CD8-positive, alpha-beta memory T cell (primary cell): ENCODE measurements around the gene DDAH2. TPM values are rescaled to one million over a fixed set of nuclear protein-coding genes. Genes with fewer than 3 reads are reported as not detected.

ENCODE experiments used
- CTCF ChIA-PET: fragments of 350-600 bp; sonication (Branson Sonifier 250); formaldehyde crosslinking; loops from one replicate; lab custom pipeline; 2021; ENCODE audit warnings: antibody characterized with exemption; lab: Charles Lee
- POLR2A ChIA-PET: fragments of 350-600 bp; sonication (Branson Sonifier 250); formaldehyde crosslinking; loops from one replicate; lab custom pipeline; 2021; ENCODE audit warnings: antibody characterized with exemption; lab: Charles Lee
- DNase-seq, 5 donors: peaks; one replicate each; pipeline versions ENCODE4 v3.0.0 to v3.0.0-alpha.2; 2020 to 2022; ENCODE audit warnings: mixed read lengths in 1 of 5
- H3K27ac ChIP-seq: one replicate; pipeline ENCODE4 v1.7.0; 2013; ENCODE audit warnings: low read depth, mild to moderate bottlenecking, low read length, moderate library complexity
- H3K27me3 ChIP-seq: 2 replicates; pipeline ENCODE4 v1.7.0; 2013; ENCODE audit warnings: low read length, mild to moderate bottlenecking; ENCODE audit not compliant: insufficient read depth, poor library complexity, severe bottlenecking
- H3K36me3 ChIP-seq: 2 replicates; pipeline ENCODE4 v1.7.0; 2013; ENCODE audit warnings: mild to moderate bottlenecking, low read length, moderate library complexity; ENCODE audit not compliant: insufficient read depth
- H3K4me1 ChIP-seq: 2 replicates; pipeline ENCODE4 v1.7.0; 2013; ENCODE audit warnings: mild to moderate bottlenecking, low read length, moderate library complexity; ENCODE audit not compliant: insufficient read depth
- H3K4me3 ChIP-seq: 2 replicates; pipeline ENCODE4 v1.7.0; 2013; ENCODE audit warnings: mild to moderate bottlenecking, low read length
- H3K9me3 ChIP-seq: 2 replicates; pipeline ENCODE4 v1.7.0; 2013; ENCODE audit warnings: mild to moderate bottlenecking, low read length
- H3K27ac Mint-ChIP-seq, 8 donors: one replicate each; pipeline ENCODE4 v1.8.0; 2020 to 2021; ENCODE audit warnings: mixed read lengths in 8 of 8, mild to moderate bottlenecking in 6 of 8, inconsistent platforms in 3 of 8, moderate library complexity in 3 of 8
- H3K27me3 Mint-ChIP-seq, 2 donors: one replicate each; pipeline ENCODE4 v1.8.0; 2020 to 2021; ENCODE audit warnings: mixed read lengths in 2 of 2, mild to moderate bottlenecking in 1 of 2, moderate library complexity in 1 of 2
- H3K36me3 Mint-ChIP-seq, 3 donors: one replicate each; pipeline ENCODE4 v1.8.0; 2020 to 2021; ENCODE audit warnings: mixed read lengths in 3 of 3, inconsistent platforms in 1 of 3, mild to moderate bottlenecking in 1 of 3
- H3K4me1 Mint-ChIP-seq, 3 donors: one replicate each; pipeline ENCODE4 v1.8.0; 2020 to 2021; ENCODE audit warnings: mixed read lengths in 3 of 3, inconsistent platforms in 1 of 3, mild to moderate bottlenecking in 1 of 3
- H3K4me3 Mint-ChIP-seq, 7 donors: one replicate each; pipeline ENCODE4 v1.8.0; 2020 to 2021; ENCODE audit warnings: mixed read lengths in 7 of 7, mild to moderate bottlenecking in 6 of 7, moderate library complexity in 4 of 7, inconsistent platforms in 2 of 7
- H3K9me3 Mint-ChIP-seq, 5 donors: one replicate each; pipeline ENCODE4 v1.8.0; 2020 to 2022; ENCODE audit warnings: mixed read lengths in 5 of 5, mild to moderate bottlenecking in 3 of 5, moderate library complexity in 2 of 5, inconsistent platforms in 1 of 5
- polyA plus RNA-seq: library from polyadenylated mRNA; unstranded; fragments of 300-500 nt; fragmentation: Illumina TruSeq; gene quantifications from one replicate; pipeline ENCODE4 v1.2.3, GENCODE V29; 2021
- total RNA-seq, 2 experiments: library from RNA; stranded (reverse); gene quantifications; one replicate each; pipeline ENCODE4 v1.2.3, GENCODE V29; 2021

DDAH2 gene, protein sequence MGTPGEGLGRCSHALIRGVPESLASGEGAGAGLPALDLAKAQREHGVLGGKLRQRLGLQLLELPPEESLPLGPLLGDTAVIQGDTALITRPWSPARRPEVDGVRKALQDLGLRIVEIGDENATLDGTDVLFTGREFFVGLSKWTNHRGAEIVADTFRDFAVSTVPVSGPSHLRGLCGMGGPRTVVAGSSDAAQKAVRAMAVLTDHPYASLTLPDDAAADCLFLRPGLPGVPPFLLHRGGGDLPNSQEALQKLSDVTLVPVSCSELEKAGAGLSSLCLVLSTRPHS
- total RNA-seq (1 to 10 TPM; 4.1 to 4.9 TPM), polyA plus RNA-seq (26.3 TPM)

DNA sequence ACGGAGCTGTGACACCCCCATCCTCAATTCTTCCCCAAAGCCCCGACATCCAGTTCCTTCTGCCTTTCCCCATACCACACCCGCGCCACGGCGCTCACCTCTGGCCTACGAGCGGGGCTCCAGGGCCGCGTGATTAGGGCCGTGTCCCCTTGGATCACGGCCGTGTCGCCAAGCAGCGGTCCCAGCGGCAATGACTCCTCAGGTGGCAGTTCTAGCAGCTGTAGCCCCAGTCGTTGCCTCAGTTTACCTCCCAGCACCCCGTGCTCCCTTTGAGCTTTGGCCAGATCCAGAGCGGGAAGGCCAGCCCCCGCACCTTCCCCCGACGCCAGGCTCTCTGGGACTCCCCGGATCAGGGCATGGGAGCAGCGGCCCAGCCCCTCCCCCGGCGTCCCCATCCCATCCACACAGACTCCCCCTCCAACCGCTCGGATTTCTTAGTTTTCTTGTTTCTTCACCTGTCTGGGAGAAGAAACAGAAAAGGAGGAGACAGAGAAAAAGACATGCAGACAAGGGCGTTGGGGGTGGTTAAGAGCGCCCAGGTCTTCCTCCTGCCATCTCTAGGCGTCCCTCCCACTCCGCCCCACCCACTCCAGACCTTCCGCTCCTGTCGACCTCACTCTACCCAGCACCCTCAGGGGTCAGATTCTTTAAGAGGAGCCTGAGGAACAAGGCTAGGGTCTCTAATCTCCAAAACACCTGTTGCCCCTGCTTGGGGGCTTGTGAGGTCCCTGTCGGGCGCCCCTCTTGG, at the start of gene DDAH2:
TSS of gene DDAH2 (minus strand) at position 533 of the 748 bp plus-strand sequence. CDS start at position 395, 138 bp downstream.
- DNase-seq: no peak
- CTCF ChIA-PET: interaction anchor here (0.8 to 9.6 kb wide), 26 partner anchors 10 to 169 kb away, joined by 3 to 71 read pairs (median 5); partner anchors contain the start of genes EHMT2, GPANK1, HSPA1A and HSPA1B
- no peaks in the 10 kb centered on the region for H3K9me3 Mint-ChIP-seq
- Histone ChIP-seq H3K27me3 (no peaks in the 10 kb centered on the region), H3K4me3 (peak within 1 kb of the TSS; percentile 81), H3K9me3 (no peaks in the 10 kb centered on the region), H3K4me1 (peaks cover 42% of the 10 kb centered on the region), H3K36me3 (peaks cover 24% of the 10 kb centered on the region), H3K27ac (peak within 1 kb of the TSS; percentile 64)
- POLR2A ChIA-PET: interaction anchor here (0.8 to 2.1 kb wide), 6 partner anchors 9 to 182 kb away, joined by 3 to 9 read pairs (median 5); partner anchors contain the start of genes LSM2 and NFKBIL1
- no peaks in the 10 kb centered on the region for H3K27me3 Mint-ChIP-seq
- H3K4me1 Mint-ChIP-seq: peaks cover 32 to 46% (median 38%) of the 10 kb centered on the region in 3 donors
- peak within 1 kb of the TSS; percentile 80 to 96 (median 94) for H3K27ac Mint-ChIP-seq
- peaks cover 0 to 51% (median 8%) of the 10 kb centered on the region in 3 donors for H3K36me3 Mint-ChIP-seq
- H3K4me3 Mint-ChIP-seq: peak within 1 kb of the TSS; percentile 89 to 99 (median 95)

DNA sequence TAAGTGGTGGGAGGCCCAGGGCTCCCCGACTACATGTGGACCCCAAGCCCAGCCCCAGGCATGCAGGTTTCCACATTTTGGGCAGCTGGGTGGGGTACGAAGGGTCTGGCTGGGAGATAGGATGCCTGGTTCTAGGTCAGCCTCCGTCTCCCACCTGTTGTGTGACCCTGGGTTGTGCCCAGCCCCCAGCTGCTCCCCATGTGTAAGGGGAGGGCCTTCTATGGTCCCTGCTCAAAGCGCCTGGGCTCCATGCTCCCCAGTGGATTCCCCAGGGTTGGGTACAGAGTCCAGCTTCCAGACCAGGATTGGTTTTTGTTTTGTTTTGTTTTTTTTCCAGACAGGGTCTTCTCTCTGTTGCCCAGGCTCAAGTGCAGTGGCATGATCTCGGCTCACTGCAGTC, 49.1 kb upstream of the DDAH2 start:
- no peaks in the 10 kb centered on the region for H3K9me3 Mint-ChIP-seq
- Histone ChIP-seq H3K9me3 (no peaks in the 10 kb centered on the region), H3K4me1 (peaks cover 30% of the 10 kb centered on the region), H3K27me3 (no peaks in the 10 kb centered on the region), H3K4me3 (no peak overlapping the region), H3K36me3 (peaks cover 11% of the 10 kb centered on the region), H3K27ac (peak overlapping the region; percentile 70)
- peaks cover 0 to 2% of the 10 kb centered on the region in 2 donors for H3K27me3 Mint-ChIP-seq
- H3K4me3 Mint-ChIP-seq: no peak overlapping the region
- POLR2A ChIA-PET: interaction anchor here (1.2 kb wide), 1 partner anchor 9 kb away, joined by 3 read pairs; no protein-coding TSS in a partner anchor
- no peak for DNase-seq
- CTCF ChIA-PET: no interaction called here
- H3K36me3 Mint-ChIP-seq: peaks cover 0 to 44% (median 1%) of the 10 kb centered on the region in 3 donors
- peak overlapping the region in 3 of 8 donors; percentile 32 to 80 (median 47) for H3K27ac Mint-ChIP-seq
- peaks cover 20 to 27% (median 21%) of the 10 kb centered on the region in 3 donors for H3K4me1 Mint-ChIP-seq

DNA sequence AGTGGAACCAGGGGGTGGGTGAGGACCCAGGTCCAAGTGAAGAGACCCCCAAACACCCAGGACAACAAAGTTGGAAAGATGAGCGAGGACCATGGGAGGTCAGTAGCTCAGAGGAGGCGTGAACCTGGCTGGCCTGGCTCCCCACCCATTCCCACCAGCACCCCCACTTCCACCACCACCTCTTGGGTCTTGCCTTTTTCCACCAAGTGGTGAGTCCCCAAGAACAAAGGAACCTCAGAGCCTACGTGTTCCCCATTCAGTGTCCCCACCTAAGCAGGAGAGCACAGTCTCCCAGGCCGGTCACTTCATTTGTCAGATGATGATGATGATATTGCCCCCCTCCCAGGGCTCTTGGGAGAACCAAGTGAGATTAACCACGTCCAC, 48.6 kb upstream of the DDAH2 start:
- Mint-ChIP-seq H3K36me3 (peaks cover 0 to 40% (median 1%) of the 10 kb centered on the region in 3 donors), H3K27me3 (peaks cover 0 to 2% of the 10 kb centered on the region in 2 donors), H3K4me3 (peak overlapping the region in 1 of 7 donors; percentile 84), H3K27ac (peak overlapping the region in 7 of 8 donors; percentile 47 to 80 (median 73)), H3K4me1 (peaks cover 25 to 31% (median 25%) of the 10 kb centered on the region in 3 donors), H3K9me3 (no peaks in the 10 kb centered on the region)
- Histone ChIP-seq H3K9me3 (no peaks in the 10 kb centered on the region), H3K4me3 (no peak overlapping the region), H3K4me1 (peaks cover 36% of the 10 kb centered on the region), H3K27ac (peak overlapping the region; percentile 70), H3K36me3 (peaks cover 8% of the 10 kb centered on the region), H3K27me3 (no peaks in the 10 kb centered on the region)
- ChIA-PET CTCF (interaction anchor here (0.8 kb wide), 1 partner anchor 14 kb away, joined by 5 read pairs; no protein-coding TSS in a partner anchor), POLR2A (interaction anchor here (1.2 kb wide), 1 partner anchor 8 kb away, joined by 3 read pairs; no protein-coding TSS in a partner anchor)
- DNase-seq: no peak

DNA sequence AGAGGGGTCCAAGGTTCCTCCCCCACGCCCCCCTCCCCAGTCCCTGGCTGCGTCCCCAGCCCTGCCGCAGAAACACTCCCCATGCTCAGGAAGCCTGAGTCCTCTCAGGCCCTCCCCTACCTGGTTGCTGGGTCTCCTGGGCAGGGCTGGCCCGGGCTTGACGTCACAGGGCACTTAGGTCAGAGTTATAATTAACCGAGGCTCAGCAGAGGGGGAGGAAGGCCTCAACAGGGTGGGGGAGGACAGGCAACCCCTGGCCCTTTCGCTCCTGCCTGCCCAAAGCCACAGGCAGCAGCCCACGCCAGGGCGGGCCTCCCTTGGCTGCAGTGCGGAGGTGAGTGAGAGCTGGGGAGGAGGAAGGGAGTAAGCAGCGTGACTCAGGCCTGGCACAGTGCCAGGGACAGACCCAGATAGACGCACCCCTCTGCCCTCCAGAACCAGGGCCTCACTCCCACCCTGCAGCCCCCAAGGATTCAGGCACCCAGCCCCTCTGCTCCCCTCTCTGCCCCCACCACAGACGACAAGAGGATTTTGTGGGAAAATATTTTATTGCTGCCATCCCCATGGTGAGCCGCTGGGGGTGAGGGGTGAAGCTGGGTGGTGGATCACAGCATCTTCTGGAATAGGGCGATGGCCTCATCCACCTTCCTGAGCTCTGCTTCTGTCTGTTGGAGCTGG, 48.0 kb upstream of the DDAH2 start, which contains the start of gene VWA7:
TSS of gene VWA7 (minus strand) at position 340 of the 678 bp plus-strand sequence. CDS start 549 bp downstream, outside the sequence.
- H3K9me3 ChIP-seq: no peaks in the 10 kb centered on the region
- H3K27me3 ChIP-seq: no peaks in the 10 kb centered on the region
- ChIA-PET CTCF (interaction anchor here (0.8 kb wide), 1 partner anchor 14 kb away, joined by 5 read pairs; no protein-coding TSS in a partner anchor), POLR2A (no interaction called here)
- peak within 1 kb of the TSS; percentile 17 for H3K4me3 ChIP-seq
- peaks cover 0 to 2% of the 10 kb centered on the region in 2 donors for H3K27me3 Mint-ChIP-seq
- peak in 4 of 5 donors; percentile 42 to 80 (median 53) for DNase-seq
- peaks cover 39% of the 10 kb centered on the region for H3K4me1 ChIP-seq
- peaks cover 0 to 35% (median 1%) of the 10 kb centered on the region in 3 donors for H3K36me3 Mint-ChIP-seq
- peak within 1 kb of the TSS in 6 of 7 donors; percentile 41 to 84 (median 54) for H3K4me3 Mint-ChIP-seq
- H3K36me3 ChIP-seq: peaks cover 5% of the 10 kb centered on the region
- H3K27ac Mint-ChIP-seq: peak within 1 kb of the TSS; percentile 45 to 83 (median 74)
- H3K4me1 Mint-ChIP-seq: peaks cover 28 to 36% (median 31%) of the 10 kb centered on the region in 3 donors
- H3K9me3 Mint-ChIP-seq: peaks cover 0 to 2% (median 0%) of the 10 kb centered on the region in 5 donors
- H3K27ac ChIP-seq: peak within 1 kb of the TSS; percentile 70

DNA sequence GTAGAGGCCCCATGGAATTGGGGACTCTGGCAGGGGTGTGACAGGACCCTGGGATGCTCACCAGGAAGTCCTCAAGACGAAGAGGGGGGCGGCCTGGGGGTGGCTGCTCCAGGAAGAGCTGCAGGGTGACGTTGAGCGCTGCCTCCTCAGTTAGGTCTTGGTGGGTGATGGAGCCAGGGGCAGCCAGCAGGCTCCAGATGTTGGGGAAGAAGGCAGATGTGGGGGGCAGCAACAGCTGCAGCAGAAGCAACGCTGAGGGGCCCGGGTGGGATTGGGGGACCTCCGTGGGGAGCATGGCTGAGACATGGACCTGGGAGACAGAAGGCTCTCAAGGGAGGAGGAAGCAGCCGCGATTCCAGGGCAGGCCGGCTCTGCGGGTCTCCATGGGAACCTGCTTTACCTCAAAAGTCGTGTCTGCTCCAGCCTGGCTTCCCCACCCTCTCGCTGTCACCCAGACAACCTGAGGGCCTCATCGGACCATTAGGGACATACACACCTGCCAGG, 47.4 kb upstream of the DDAH2 start:
- peak overlapping the region; percentile 45 to 83 (median 66) for H3K27ac Mint-ChIP-seq
- peaks cover 0 to 3% (median 0%) of the 10 kb centered on the region in 5 donors for H3K9me3 Mint-ChIP-seq
- H3K4me1 ChIP-seq: peaks cover 44% of the 10 kb centered on the region
- CTCF ChIA-PET: no interaction called here
- H3K27me3 Mint-ChIP-seq: peaks cover 0 to 2% of the 10 kb centered on the region in 2 donors
- peaks cover 5% of the 10 kb centered on the region for H3K36me3 ChIP-seq
- POLR2A ChIA-PET: no interaction called here
- peaks cover 0 to 29% (median 1%) of the 10 kb centered on the region in 3 donors for H3K36me3 Mint-ChIP-seq
- H3K4me1 Mint-ChIP-seq: peaks cover 30 to 40% (median 34%) of the 10 kb centered on the region in 3 donors
- DNase-seq: no peak
- H3K9me3 ChIP-seq: no peaks in the 10 kb centered on the region
- peak overlapping the region in 6 of 7 donors; percentile 41 to 67 (median 54) for H3K4me3 Mint-ChIP-seq
- peak overlapping the region; percentile 17 for H3K4me3 ChIP-seq
- peak overlapping the region; percentile 70 for H3K27ac ChIP-seq
- no peaks in the 10 kb centered on the region for H3K27me3 ChIP-seq

DNA sequence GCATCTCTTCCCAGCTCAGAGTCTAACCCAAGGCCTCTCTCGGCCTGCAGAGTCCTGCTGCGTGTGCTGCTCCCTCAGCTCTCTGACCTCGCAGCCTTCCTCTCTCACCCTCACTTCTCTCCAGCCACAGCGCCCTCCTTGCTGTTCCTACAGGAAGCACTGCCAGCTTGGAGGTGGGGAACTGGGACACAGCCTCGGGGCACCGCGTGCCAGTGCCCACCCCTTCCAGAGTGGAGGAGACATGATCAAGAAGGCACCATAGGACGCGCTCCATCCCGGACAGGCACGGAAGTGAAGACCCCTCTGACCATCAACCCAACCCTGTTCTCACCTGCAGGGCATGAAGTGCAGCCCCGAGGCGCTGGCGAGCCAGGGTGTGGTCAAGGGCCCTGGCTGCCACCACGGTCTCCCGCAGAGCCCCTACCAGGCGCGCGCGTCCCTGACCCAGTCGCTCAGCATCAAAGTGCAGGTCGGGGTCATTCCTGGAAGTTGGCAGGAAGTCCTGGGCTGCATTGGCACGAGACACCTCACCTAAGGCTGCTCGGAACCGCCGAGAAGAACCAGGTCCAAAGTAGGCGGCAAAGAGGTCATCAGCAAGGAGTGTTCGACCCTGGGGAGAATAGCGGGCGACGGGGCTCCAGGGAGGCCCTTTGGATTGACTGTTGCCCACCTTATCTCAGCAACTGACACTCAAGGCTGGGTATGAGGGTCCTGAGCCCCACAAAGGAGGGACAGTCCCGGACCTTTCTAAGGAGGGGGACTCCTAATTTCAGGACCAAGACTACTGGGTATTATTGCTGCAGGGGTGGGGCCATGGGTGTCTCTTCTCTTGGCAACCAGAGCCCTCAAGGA, 46.8 kb upstream of the DDAH2 start:
- ChIA-PET CTCF (no interaction called here), POLR2A (no interaction called here)
- Histone ChIP-seq H3K9me3 (no peaks in the 10 kb centered on the region), H3K36me3 (peaks cover 4% of the 10 kb centered on the region), H3K27me3 (no peaks in the 10 kb centered on the region), H3K4me1 (peaks cover 50% of the 10 kb centered on the region), H3K4me3 (no peak overlapping the region), H3K27ac (peak overlapping the region; percentile 70)
- Mint-ChIP-seq H3K4me3 (peak overlapping the region in 6 of 7 donors; percentile 16 to 67 (median 47)), H3K4me1 (peaks cover 36 to 47% (median 40%) of the 10 kb centered on the region in 3 donors), H3K27ac (peak overlapping the region in 7 of 8 donors; percentile 45 to 86 (median 68)), H3K9me3 (peaks cover 0 to 5% (median 0%) of the 10 kb centered on the region in 5 donors), H3K27me3 (peaks cover 0 to 2% of the 10 kb centered on the region in 2 donors), H3K36me3 (peaks cover 0 to 24% (median 1%) of the 10 kb centered on the region in 3 donors)
- no peak for DNase-seq
